Endodermal cell (in vitro differentiated cells): Measurements from ENCODE around the gene PAH. TPM values are rescaled to one million over a fixed set of nuclear protein-coding genes. Genes with fewer than 3 reads are reported as not detected.
A peak's percentile ranks its signal among the peaks of the same experiment; 100 is the strongest.

Experiments
- DNase-seq: peaks from one replicate; pipeline ENCODE4 v3.0.0-alpha.2; 2017
- H3K27ac ChIP-seq: 2 replicates; pipeline ENCODE4 v1.5.1; 2013; ENCODE audit warnings: mild to moderate bottlenecking, low read depth, low read length, moderate library complexity
- H3K27me3 ChIP-seq: 2 replicates; pipeline ENCODE4 v1.6.1; 2013; ENCODE audit warnings: mild to moderate bottlenecking, low read length, moderate library complexity; ENCODE audit not compliant: insufficient read depth, control insufficient read depth, poor library complexity, severe bottlenecking
- H3K36me3 ChIP-seq: 2 replicates; pipeline ENCODE4 v1.7.0; 2013; ENCODE audit warnings: mild to moderate bottlenecking, low read length, moderate library complexity; ENCODE audit not compliant: control insufficient read depth, insufficient read depth
- H3K4me1 ChIP-seq: one replicate; pipeline ENCODE4 v1.7.0; 2013; ENCODE audit warnings: low read length; ENCODE audit not compliant: control insufficient read depth, insufficient read depth
- H3K4me3 ChIP-seq: 2 replicates; pipeline ENCODE4 v1.5.1; 2013; ENCODE audit warnings: mild to moderate bottlenecking, low read length, moderate library complexity
- H3K9ac ChIP-seq: 2 replicates; pipeline ENCODE4 v1.6.1; 2013; ENCODE audit warnings: mild to moderate bottlenecking, low read length, moderate library complexity; ENCODE audit not compliant: poor library complexity, severe bottlenecking; ENCODE audit errors: extremely low read depth
- H3K9me3 ChIP-seq: 2 replicates; pipeline ENCODE4 v1.6.1; 2013; ENCODE audit warnings: mild to moderate bottlenecking, low read length, moderate library complexity; ENCODE audit not compliant: control insufficient read depth
- H3K27ac Mint-ChIP-seq: 2 replicates; pipeline ENCODE4 v1.8.0; 2020; ENCODE audit warnings: mixed read lengths
- H3K27me3 Mint-ChIP-seq: 2 replicates; pipeline ENCODE4 v1.8.0; 2021; ENCODE audit warnings: mild to moderate bottlenecking, mixed read lengths; ENCODE audit not compliant: insufficient read depth
- H3K36me3 Mint-ChIP-seq: 2 replicates; pipeline ENCODE4 v1.8.0; 2020; ENCODE audit warnings: low read depth, mixed read lengths
- H3K4me1 Mint-ChIP-seq: 2 replicates; pipeline ENCODE4 v1.8.0; 2020; ENCODE audit warnings: mixed read lengths
- H3K4me3 Mint-ChIP-seq: 2 replicates; pipeline ENCODE4 v1.8.0; 2020; ENCODE audit warnings: mild to moderate bottlenecking, moderate library complexity, mixed read lengths
- H3K9me3 Mint-ChIP-seq: 2 replicates; pipeline ENCODE4 v1.8.0; 2020; ENCODE audit warnings: mild to moderate bottlenecking, mixed read lengths
- WGBS, 2 experiments: methylation state at CpG; one replicate each; pipeline versions ENCODE4 v1.1.5 to v1.1.7; 2013; ENCODE audit warnings: missing lambda C conversion rate in 2 of 2, mixed read lengths in 1 of 2; ENCODE audit not compliant: insufficient coverage in 1 of 2, insufficient read length in 1 of 2; 5-methylcytosine and 5-hydroxymethylcytosine counted together
- total RNA-seq, 2 donors: library from RNA; stranded (reverse); fragmentation: NEBNext Ultra II Directional in 1 of 2; extraction: Animal tissue kit (Norgen Biotek cat#: 25700) in 1 of 2; gene quantifications; 2 replicates in 1 of 2; 3 replicates in 1 of 2; pipeline ENCODE4 v1.2.1, GENCODE V29; 2021
- TF ChIP-seq, protein P1 (sequence below): fragments of 200-600 bp; sonication (generic); conservative IDR thresholded peaks from 2 replicates; pipeline ENCODE4 v1.5.0; 2021; ENCODE audit warnings: antibody characterized with exemption, mild to moderate bottlenecking

PAH gene
- total RNA-seq, 2 donors from 2014 or later, result 1.5 to 1.9 TPM

DNA sequence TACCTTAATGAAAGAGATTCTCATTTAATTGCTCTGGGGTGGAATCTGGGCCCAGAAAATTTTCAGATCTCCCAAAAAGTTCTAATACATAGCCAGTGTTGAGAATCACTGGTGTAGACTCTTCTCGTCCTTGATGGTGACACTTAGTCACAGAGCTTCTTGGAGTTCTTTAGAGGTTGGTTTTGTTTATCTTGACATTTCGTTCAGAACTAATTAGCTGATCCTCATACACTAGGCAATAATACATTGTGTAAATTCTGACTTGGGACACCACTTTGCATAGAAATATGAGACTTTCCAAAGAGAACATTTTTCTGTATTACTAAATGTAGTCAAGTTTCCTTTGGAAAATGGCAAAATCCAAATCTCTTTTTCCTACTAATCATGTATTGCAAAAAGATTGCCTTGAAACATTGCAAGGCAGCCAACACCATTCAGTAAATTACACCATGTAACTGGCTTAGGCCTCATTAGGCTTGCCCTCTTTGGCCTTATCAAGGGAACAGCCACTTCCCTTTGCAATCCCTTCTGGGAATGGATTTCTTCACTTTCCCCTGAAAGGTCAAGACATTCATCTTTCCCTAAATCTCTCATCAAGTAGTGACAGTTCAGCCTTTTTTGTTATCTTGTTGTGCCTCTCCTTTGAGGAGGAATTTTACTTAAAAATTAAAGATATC is 102.2 kb downstream of the PAH start:
- no peaks in the 10 kb centered on the region for H3K9me3 ChIP-seq
- Mint-ChIP-seq H3K4me3 (no peak overlapping the region), H3K27me3 (peaks cover 4% of the 10 kb centered on the region), H3K27ac (no peak overlapping the region), H3K9me3 (no peaks in the 10 kb centered on the region), H3K4me1 (no peaks in the 10 kb centered on the region), H3K36me3 (no peaks in the 10 kb centered on the region)
- TF ChIP-seq, protein P1, sequence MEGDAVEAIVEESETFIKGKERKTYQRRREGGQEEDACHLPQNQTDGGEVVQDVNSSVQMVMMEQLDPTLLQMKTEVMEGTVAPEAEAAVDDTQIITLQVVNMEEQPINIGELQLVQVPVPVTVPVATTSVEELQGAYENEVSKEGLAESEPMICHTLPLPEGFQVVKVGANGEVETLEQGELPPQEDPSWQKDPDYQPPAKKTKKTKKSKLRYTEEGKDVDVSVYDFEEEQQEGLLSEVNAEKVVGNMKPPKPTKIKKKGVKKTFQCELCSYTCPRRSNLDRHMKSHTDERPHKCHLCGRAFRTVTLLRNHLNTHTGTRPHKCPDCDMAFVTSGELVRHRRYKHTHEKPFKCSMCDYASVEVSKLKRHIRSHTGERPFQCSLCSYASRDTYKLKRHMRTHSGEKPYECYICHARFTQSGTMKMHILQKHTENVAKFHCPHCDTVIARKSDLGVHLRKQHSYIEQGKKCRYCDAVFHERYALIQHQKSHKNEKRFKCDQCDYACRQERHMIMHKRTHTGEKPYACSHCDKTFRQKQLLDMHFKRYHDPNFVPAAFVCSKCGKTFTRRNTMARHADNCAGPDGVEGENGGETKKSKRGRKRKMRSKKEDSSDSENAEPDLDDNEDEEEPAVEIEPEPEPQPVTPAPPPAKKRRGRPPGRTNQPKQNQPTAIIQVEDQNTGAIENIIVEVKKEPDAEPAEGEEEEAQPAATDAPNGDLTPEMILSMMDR, result no peak
- no peak for DNase-seq
- no peaks in the 10 kb centered on the region for H3K4me1 ChIP-seq
- no peaks in the 10 kb centered on the region for H3K36me3 ChIP-seq
- WGBS, 2 experiments, result 83% methylated on average over 2 of the region's 2 CpGs; no CpG with 5 or more reads in 1 of the 2 experiments
- no peak overlapping the region for H3K9ac ChIP-seq
- H3K27me3 ChIP-seq, result peaks cover 11% of the 10 kb centered on the region
- H3K4me3 ChIP-seq, result no peak overlapping the region
- H3K27ac ChIP-seq, result no peak overlapping the region

DNA sequence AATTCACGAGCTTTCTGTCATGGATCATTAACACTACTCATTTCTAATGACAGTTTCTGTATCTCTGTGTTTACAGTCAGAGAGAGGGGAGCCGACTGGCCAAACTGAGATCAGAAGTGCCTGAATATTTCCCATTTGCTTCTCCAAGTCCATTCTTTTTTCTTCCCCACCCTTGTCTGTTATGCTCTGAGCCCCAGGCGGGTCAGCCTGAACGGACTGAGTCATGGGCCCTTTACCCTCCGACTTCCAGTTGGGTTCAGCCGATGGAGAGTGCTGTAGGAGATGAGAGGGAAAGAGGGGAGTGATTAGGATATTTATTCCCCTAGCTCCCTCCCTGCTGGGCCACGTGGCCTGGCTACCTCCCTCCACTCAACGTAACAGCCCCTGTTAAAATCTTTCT is 104.7 kb downstream of the PAH start:
- TF ChIP-seq, protein P1, result no peak
- H3K9ac ChIP-seq, result no peak overlapping the region
- H3K9me3 Mint-ChIP-seq, result no peaks in the 10 kb centered on the region
- H3K36me3 ChIP-seq, result no peaks in the 10 kb centered on the region
- peak; percentile 37 for DNase-seq
- no peaks in the 10 kb centered on the region for H3K9me3 ChIP-seq
- no peak overlapping the region for H3K27ac ChIP-seq
- no peaks in the 10 kb centered on the region for H3K4me1 Mint-ChIP-seq
- peaks cover 2% of the 10 kb centered on the region for H3K27me3 Mint-ChIP-seq
- no peak overlapping the region for H3K4me3 Mint-ChIP-seq
- H3K27ac Mint-ChIP-seq, result no peak overlapping the region
- WGBS, 2 experiments, result 57 to 68% methylated on average over 1 to 8 of the region's 8 CpGs
- H3K36me3 Mint-ChIP-seq, result no peaks in the 10 kb centered on the region
- H3K4me1 ChIP-seq, result no peaks in the 10 kb centered on the region
- peaks cover 5% of the 10 kb centered on the region for H3K27me3 ChIP-seq
- H3K4me3 ChIP-seq, result no peak overlapping the region

- Mint-ChIP-seq H3K4me1 (no peaks in the 10 kb centered on the region), H3K27ac (no peak overlapping the region), H3K4me3 (no peak overlapping the region), H3K9me3 (no peaks in the 10 kb centered on the region), H3K36me3 (no peaks in the 10 kb centered on the region), H3K27me3 (peaks cover 2% of the 10 kb centered on the region)
- no peaks in the 10 kb centered on the region for H3K36me3 ChIP-seq
- H3K9me3 ChIP-seq, result no peaks in the 10 kb centered on the region
- H3K4me1 ChIP-seq, result no peaks in the 10 kb centered on the region
- H3K27ac ChIP-seq, result no peak overlapping the region
- peaks cover 5% of the 10 kb centered on the region for H3K27me3 ChIP-seq
- H3K9ac ChIP-seq, result no peak overlapping the region
- H3K4me3 ChIP-seq, result no peak overlapping the region
- TF ChIP-seq, protein P1, result peak; percentile 92
- peak; percentile 92 for DNase-seq
- 42 to 49% methylated on average over 4 to 6 of the region's 6 CpGs for WGBS, 2 experiments
These were observed 105.8 kb downstream of the PAH start for GRCh38 chr12:102811110-102811737.
